ENCODE measurements around the gene RBM17.
"Not testable (repeated sequence)": the region's sequence is repeated elsewhere in the genome, so short reads cannot be mapped to it uniquely, and the experiment has no call there.

RBM17 gene

GRCh38 chr10:6139470-6139869 is 50.6 kb downstream of the RBM17 start:
- no peak for DNase-seq (ENCODE audit: low read depth)
- TF ChIP-seq, protein P1, sequence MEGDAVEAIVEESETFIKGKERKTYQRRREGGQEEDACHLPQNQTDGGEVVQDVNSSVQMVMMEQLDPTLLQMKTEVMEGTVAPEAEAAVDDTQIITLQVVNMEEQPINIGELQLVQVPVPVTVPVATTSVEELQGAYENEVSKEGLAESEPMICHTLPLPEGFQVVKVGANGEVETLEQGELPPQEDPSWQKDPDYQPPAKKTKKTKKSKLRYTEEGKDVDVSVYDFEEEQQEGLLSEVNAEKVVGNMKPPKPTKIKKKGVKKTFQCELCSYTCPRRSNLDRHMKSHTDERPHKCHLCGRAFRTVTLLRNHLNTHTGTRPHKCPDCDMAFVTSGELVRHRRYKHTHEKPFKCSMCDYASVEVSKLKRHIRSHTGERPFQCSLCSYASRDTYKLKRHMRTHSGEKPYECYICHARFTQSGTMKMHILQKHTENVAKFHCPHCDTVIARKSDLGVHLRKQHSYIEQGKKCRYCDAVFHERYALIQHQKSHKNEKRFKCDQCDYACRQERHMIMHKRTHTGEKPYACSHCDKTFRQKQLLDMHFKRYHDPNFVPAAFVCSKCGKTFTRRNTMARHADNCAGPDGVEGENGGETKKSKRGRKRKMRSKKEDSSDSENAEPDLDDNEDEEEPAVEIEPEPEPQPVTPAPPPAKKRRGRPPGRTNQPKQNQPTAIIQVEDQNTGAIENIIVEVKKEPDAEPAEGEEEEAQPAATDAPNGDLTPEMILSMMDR (conservative IDR thresholded peaks at IDR 0.05; ENCODE audit: low read length) = no peak
- H3K4me3 ChIP-seq (ENCODE audit: low read length) = no peak overlapping the region

GRCh38 chr10:6140141-6140841 is 51.5 kb downstream of the RBM17 start:
- no peak overlapping the region for H3K4me3 ChIP-seq (ENCODE audit: low read length)
- no peak for DNase-seq (ENCODE audit: low read depth)
- TF ChIP-seq, protein P1 (conservative IDR thresholded peaks at IDR 0.05; ENCODE audit: low read length) = no peak

GRCh38 chr10:6140965-6141295 is 52.1 kb downstream of the RBM17 start:
- no peak for DNase-seq (ENCODE audit: low read depth)
- peak overlapping the region; percentile 4; the same call in 1 of the 2 replicates for H3K4me3 ChIP-seq (ENCODE audit: low read length)
- TF ChIP-seq, protein P1 (conservative IDR thresholded peaks at IDR 0.05; ENCODE audit: low read length) = no peak

- TF ChIP-seq, protein P1 (conservative IDR thresholded peaks at IDR 0.05; ENCODE audit: low read length) = no peak
- DNase-seq (ENCODE audit: low read depth) = peak; percentile 90
- H3K4me3 ChIP-seq (ENCODE audit: low read length) = peak overlapping the region; percentile 53
These were observed 52.7 kb downstream of the RBM17 start for GRCh38 chr10:6141296-6142151.

GRCh38 chr10:6142186-6142585 is 53.4 kb downstream of the RBM17 start:
- not testable (repeated sequence) for DNase-seq (ENCODE audit: low read depth)
- H3K4me3 ChIP-seq (ENCODE audit: low read length) = peak overlapping the region; percentile 53

DNA sequence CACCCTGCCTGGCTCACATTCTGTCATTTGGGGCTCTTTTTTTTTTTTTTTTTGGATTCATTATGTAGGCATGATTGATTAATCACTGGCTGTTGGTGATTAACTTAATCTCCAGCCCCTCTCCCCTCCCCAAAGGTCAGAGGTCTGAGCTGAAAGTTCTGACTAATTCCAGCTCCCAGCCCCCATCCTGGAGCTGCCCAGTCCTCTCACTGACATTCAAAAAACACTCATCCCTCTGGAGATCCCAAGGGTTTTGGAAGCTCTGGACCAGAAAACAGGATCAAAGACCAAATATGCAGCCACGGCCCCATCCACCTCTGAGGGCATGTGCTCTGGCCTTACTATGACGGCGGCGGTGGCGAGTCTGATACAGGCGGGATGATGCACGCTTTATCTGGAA is 53.8 kb downstream of the RBM17 start:
- no peak overlapping the region for H3K4me3 ChIP-seq (ENCODE audit: low read length)
- TF ChIP-seq, protein P1 (conservative IDR thresholded peaks at IDR 0.05; ENCODE audit: low read length) = no peak
- no peak for DNase-seq (ENCODE audit: low read depth)

GRCh38 chr10:6143181-6143580 is 54.3 kb downstream of the RBM17 start:
- TF ChIP-seq, protein P1 (conservative IDR thresholded peaks at IDR 0.05; ENCODE audit: low read length) = no peak
- no peak for DNase-seq (ENCODE audit: low read depth)
- no peak overlapping the region for H3K4me3 ChIP-seq (ENCODE audit: low read length)

Measured in AG10803 (cell line).